VCaP (cell line): ENCODE measurements around the gene GRIPAP1.

Experiments
- H3K27ac ChIP-seq: fragments of 450-650 bp; 2 replicates; pipeline ENCODE4 v1.5.1; 2017
- TF ChIP-seq, protein P1 (sequence below): fragments of 450-650 bp; conservative IDR thresholded peaks from 2 replicates; pipeline ENCODE4 v1.5.1; 2017; ENCODE audit warnings: mild to moderate bottlenecking, moderate library complexity

GRIPAP1 gene

DNA sequence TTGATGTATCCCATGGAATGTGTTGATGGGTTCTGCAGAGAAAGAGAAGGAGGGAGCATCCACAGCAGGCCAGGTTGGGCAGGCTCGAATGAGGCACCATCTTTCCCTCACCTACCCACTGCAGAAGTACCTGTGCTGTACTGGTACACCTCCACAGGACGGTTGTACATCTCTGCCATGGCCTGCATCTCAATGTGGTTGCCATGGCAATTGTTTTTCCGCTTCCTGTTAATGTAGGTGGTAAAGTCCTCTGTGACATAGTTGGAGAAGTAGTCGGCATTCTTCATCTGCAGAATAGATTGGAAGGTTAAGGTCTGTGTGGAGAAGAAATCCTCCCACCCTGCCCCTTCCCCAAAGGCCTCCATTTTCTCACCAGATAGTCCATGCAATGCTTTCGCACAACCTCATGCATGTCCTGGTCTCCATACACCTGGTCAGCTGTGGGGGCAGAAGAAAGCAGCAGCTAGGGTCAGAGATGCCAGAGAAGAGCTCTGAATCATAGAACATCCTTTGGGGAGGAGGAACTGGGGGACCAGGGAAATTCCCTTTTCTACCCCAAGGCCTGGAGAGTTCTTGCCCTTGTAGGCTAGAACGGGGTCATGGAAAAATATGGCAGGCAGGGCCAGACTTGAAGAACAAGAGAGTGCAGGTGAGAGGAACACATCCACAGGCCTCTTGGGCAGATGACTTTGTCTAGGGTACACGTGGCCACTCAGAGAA lies 67.3 kb downstream of the GRIPAP1 start:
- TF ChIP-seq, protein P1, sequence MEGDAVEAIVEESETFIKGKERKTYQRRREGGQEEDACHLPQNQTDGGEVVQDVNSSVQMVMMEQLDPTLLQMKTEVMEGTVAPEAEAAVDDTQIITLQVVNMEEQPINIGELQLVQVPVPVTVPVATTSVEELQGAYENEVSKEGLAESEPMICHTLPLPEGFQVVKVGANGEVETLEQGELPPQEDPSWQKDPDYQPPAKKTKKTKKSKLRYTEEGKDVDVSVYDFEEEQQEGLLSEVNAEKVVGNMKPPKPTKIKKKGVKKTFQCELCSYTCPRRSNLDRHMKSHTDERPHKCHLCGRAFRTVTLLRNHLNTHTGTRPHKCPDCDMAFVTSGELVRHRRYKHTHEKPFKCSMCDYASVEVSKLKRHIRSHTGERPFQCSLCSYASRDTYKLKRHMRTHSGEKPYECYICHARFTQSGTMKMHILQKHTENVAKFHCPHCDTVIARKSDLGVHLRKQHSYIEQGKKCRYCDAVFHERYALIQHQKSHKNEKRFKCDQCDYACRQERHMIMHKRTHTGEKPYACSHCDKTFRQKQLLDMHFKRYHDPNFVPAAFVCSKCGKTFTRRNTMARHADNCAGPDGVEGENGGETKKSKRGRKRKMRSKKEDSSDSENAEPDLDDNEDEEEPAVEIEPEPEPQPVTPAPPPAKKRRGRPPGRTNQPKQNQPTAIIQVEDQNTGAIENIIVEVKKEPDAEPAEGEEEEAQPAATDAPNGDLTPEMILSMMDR, result no peak
- no peak overlapping the region for H3K27ac ChIP-seq

GRCh38 chrX:48933757-48934156 lies 68.3 kb downstream of the GRIPAP1 start:
- TF ChIP-seq, protein P1, result no peak
- no peak overlapping the region for H3K27ac ChIP-seq

- TF ChIP-seq, protein P1, result no peak
- no peak overlapping the region for H3K27ac ChIP-seq
These were observed 74.2 kb downstream of the GRIPAP1 start for GRCh38 chrX:48927736-48928382.

DNA sequence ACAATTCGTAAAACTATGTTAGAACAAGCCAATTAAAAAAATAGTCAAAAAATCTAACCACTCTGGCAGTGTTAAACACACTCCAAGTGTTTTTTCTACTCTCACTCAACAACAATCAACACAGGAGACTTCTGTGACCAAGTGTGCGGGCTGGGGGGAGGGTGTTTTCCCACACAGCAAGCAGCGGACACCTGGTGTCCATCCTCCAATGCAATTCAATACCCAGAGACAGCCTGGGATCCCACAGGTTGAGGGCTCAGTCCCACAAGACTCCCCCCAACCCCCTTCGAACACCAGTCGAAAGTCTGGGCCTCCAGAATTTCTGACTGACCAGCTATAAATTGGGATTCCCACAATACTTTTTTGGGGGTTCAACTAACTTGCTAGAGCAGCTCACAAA lies 74.9 kb downstream of the GRIPAP1 start:
- TF ChIP-seq, protein P1, result no peak
- H3K27ac ChIP-seq, result no peak overlapping the region

DNA sequence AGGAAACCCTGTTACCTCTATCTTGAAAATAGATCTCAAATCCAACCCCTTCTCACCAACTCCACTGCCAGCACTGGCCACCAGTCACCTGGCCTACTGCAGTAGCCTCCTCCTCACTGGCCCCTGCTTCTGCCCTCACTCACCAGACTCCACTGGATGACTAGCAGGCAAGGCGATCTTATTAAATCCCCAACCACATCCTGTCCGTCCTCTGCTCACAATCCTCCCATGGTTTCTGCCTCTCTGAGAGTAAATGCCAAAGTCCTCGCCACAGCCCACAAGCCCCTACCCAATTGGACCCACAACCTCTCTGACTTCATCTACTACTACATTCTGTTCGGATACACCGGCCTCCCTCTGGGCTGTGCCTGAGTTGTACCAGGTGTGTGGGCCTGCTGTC lies 77.8 kb downstream of the GRIPAP1 start:
- no peak overlapping the region for H3K27ac ChIP-seq
- TF ChIP-seq, protein P1, result no peak

DNA sequence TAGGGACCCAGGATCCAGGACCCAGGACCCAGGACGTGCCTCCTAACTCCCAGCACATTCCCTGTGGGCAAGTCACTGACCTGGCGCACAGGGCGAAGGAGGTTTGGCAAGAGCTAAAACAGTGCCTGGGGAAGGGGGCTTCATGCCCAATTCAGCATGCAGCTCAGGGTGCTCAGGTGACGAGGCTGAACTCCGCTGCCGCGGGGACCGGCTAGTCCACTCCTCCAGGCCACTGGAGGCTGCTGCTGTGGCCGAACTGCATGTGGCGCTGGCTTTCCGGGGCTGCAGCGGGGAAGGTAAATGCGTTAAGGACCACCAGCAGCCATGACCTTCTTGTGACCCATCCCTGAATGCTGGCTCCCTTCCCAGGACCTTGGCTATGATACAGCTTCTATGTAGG lies 78.3 kb downstream of the GRIPAP1 start:
- TF ChIP-seq, protein P1, result no peak
- no peak overlapping the region for H3K27ac ChIP-seq
